ENCODE results near the gene EIF5.

Gene EIF5

DNA sequence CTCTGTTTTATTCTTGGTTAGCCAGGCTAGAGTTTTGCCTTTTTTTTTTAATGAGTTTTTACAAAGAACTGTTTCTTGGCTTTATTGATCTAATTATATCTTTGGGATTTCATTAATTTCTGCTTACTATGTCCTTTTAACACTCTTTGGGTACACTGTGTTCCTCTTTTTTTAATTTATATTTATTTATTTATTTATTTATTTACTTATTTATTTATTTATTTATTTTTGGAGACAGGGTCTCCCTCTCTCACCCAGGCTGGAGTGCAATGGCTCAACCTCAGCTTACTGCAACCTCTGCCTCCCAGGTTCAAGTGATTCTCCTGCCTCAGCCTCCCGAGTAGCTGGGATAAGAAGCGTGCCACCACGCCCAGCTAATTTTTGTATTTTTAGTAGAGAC is 36.0 kb downstream of the EIF5 start:
- no peak for DNase-seq (ENCODE audit: low read depth in 3 of 3)

- DNase-seq (ENCODE audit: low read depth in 3 of 3): no peak
Observed at GRCh38 chr14:103372017-103372416, 38.0 kb downstream of the EIF5 start.

- DNase-seq (ENCODE audit: low read depth in 3 of 3): no peak
Observed at GRCh38 chr14:103372552-103373304, 38.7 kb downstream of the EIF5 start.

DNA sequence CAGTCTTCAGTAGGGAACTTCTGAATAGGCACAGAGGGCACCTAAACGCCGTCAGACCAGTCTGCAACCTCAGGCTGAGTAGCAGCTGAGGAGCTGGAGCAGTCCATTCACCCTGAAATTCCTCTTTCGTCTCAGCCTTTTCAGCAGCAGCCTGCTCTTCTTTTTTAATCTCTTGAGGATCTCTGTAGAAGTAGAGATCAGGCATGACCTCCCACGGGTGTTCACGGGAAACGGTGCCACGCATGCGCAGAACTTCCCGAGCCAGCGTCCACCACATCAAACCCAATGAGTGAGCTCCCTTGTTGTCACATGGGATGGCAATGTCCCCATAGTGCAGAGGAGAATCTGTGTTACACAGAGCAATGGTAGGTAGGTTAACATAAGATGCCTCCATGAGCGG is 40.1 kb downstream of the EIF5 start:
- DNase-seq (ENCODE audit: low read depth in 3 of 3): no peak

- DNase-seq (ENCODE audit: low read depth in 3 of 3): no peak
Observed at GRCh38 chr14:103377522-103378037, 43.5 kb downstream of the EIF5 start.

- no peak for DNase-seq (ENCODE audit: low read depth in 3 of 3)
Observed at GRCh38 chr14:103378038-103378854, 44.2 kb downstream of the EIF5 start.

- DNase-seq (ENCODE audit: low read depth in 3 of 3): no peak
Observed at GRCh38 chr14:103380719-103381377, 46.8 kb downstream of the EIF5 start.

GRCh38 chr14:103382376-103382775 is 48.3 kb downstream of the EIF5 start:
- no peak for DNase-seq (ENCODE audit: low read depth in 3 of 3)

- no peak for DNase-seq (ENCODE audit: low read depth in 3 of 3)
Observed at GRCh38 chr14:103384450-103385151, 50.6 kb downstream of the EIF5 start.

DNA sequence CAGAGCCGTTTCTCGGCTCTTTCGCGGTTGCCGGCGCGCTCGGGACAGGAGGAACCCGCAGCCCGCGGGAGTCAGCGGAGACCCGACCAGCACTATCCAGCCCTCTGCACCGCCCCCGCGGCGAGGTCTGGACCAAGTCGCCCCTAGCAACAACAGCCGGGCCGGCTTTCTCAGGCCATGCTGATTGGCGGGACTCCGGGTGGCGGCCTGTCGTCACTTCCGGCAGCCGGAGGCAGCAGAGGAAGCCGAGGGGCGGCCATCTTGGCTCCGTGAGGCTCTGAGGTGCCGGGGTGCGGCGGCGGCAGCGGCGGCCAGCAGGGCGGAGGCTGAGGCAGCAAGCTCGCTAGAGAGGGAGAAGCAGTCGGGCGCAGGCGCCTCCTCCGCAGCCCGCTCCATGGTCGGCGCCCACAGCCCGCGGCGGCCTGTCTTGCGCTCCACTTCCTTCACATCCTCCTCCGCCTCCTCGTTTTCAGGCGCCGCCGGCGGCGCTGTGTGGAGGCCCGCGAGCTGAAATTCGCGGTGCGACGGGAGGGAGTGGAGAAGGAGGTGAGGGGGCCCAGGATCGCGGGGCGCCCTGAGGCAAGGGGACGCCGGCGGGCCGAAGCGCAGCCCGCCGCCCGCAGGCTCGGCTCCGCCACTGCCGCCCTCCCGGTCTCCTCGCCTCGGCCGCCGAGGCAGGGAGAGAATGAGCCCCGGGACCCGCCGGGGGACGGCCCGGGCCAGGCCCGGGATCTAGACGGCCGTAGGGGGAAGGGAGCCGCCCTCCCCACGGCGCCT is 51.3 kb downstream of the EIF5 start, which contains the start of gene MARK3:
TSS of gene MARK3 (plus strand) at position 264 of the 777 bp plus-strand sequence. CDS start 615 bp downstream, outside the sequence.
- peak; percentile 89 to 93 (median 90) for DNase-seq (ENCODE audit: low read depth in 3 of 3)

DNA sequence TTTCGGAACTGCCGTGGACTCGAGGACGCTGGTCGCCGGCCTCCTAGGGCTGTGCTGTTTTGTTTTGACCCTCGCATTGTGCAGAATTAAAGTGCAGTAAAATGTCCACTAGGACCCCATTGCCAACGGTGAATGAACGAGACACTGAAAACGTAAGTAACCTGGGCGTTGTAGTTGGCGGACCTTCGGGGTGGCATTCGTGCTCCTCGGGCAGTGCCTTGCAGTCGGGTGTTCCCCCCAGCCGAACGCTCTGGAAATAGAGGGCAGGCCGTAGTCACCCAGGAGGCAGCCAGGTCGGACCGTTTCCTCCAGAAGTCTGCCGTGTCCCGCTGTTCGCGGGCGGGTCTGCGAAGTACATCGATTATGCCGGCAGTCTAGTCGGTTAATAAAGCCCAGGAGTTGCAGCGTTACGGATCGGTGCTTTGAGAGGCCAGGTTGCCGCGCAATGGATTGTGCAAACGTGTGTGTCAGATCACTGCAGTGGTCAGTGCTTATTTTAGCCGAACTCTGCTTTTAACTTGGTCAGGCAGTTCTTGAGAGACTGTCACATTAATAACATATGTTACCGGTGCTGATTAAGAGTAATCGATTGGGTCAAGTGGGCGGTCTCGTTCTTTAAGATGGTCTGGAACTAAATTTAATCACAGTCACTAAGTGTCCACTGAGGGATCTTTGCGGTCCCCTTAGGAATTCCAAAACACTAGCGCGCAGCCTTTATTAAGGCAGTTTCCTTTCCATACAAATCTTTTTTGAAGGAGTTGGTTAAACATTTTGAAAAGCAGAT is 52.1 kb downstream of the EIF5 start:
- peak in 1 of 3 experiments; percentile 12 for DNase-seq (ENCODE audit: low read depth in 3 of 3)

DNA sequence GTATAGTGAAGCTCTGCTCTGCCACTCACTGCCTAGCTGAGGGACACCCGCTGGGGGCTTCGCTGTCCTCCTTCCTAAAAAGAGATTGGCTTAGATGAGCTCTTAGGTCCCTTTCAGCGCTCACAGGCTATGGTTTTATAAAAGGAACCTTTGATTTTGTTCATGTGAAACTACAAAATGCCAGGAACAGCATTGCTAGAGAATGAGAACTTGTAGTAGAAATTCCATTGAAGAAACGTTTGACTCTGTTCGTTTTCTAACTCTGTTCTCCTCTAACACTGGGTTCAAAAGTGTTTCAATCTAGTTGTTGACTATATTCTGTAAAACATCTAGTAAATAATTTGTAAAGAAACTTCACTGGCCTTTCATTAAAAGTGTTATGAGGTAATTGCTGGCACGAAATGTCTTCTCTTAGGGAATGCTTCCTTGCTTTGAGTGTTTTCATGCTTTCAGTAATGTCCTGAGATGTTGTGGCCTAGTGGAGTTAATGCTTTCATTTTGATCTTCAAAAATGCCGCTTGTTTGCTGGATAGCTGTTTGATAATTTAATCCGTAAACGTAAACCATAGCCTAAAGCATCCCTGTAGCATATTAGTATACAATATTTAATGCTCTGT is 52.8 kb downstream of the EIF5 start:
- no peak for DNase-seq (ENCODE audit: low read depth in 3 of 3)

GRCh38 chr14:103388664-103389063 is 54.6 kb downstream of the EIF5 start:
- DNase-seq (ENCODE audit: low read depth in 3 of 3): no peak

GRCh38 chr14:103390605-103391004 is 56.6 kb downstream of the EIF5 start:
- no peak for DNase-seq (ENCODE audit: low read depth in 3 of 3)

DNA sequence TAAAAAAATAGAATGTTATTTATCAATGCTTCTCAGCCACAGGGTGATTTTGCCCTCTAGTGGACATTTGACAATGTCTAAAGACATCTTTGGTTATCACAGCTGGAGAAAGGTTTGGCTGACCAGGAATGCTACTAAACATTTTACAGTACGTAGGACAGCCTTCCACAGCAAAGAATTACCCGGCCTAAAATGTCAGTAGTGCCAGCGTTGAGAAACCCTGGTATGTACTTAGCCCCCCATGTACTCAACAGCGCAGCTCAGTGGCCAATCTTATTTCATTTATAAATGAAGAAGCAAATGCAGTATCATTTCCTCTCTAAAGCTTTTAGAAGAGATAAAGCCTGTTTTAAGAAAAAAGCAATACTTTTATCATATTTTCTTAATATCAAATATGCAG is 57.0 kb downstream of the EIF5 start:
- DNase-seq (ENCODE audit: low read depth in 3 of 3): no peak

GRCh38 chr14:103392106-103392505 is 58.1 kb downstream of the EIF5 start:
- no peak for DNase-seq (ENCODE audit: low read depth in 3 of 3)

DNA sequence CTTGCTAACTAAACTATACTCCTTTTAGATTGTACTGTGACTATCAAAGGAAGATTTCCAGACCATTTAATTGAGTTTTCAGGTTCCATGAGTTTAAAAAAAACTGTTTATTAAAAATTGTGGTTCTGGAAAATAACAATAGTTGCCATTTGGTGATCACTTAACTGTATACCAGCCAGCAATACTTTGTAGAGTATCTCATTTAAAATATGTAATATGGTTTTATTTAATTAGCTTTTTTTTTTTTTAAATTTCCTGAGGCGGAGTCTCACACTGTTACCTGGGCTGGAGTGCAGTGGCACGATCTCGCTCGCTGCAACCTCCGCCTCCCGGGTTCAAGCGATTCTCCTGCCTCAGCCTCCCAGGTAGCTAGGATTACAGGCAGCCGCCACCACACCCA is 58.5 kb downstream of the EIF5 start:
- DNase-seq (ENCODE audit: low read depth in 3 of 3): no peak

GRCh38 chr14:103393070-103393469 is 59.0 kb downstream of the EIF5 start:
- DNase-seq (ENCODE audit: low read depth in 3 of 3): no peak

All from stimulated activated CD4-positive, alpha-beta T cell treated with anti-CD3 and anti-CD28 coated beads, TNF-alpha, amount 100 ng/mL, for 4 hours (primary cell).